ENCODE measurements around the gene PLEKHG4.

DNA sequence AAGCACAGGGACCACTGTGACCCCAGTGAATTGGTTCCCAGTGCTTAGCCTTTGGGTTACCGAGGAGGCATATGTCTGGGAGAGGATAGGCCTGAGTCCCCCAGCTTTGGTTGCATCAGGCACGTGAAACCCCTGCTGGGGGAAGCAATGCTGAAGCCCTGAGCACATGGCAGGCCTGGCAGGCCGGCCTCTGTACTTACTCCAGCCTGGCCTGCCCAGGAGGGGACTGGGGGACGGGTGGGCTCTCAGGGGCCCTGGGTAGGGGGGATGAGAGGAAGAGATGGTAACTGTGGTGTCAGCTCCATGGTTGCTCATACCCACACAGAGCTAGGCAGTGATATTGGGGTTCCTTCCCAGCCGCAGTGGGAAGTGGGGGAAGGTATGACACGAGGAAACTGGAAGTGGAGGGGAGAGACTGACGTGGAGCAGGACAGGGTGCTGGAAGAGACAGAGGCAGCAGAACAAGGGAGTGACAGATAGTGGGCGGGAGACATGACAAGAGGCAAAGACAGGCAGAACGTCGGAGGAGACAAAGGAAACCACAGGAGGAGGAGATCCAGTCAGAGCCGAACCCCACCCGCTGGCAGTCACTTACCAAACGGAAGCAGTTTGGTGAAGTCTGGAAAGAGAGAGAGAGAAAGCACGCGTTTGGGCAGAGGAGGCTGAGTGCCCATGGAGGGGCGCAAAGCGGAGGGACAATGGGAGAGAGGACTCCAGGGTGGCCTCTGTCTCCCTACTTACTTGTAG is 43.3 kb upstream of the PLEKHG4 start:
- no peak for TF ChIP-seq POLR2A (IDR thresholded peaks at IDR 0.05)
- TF ChIP-seq, protein P1, sequence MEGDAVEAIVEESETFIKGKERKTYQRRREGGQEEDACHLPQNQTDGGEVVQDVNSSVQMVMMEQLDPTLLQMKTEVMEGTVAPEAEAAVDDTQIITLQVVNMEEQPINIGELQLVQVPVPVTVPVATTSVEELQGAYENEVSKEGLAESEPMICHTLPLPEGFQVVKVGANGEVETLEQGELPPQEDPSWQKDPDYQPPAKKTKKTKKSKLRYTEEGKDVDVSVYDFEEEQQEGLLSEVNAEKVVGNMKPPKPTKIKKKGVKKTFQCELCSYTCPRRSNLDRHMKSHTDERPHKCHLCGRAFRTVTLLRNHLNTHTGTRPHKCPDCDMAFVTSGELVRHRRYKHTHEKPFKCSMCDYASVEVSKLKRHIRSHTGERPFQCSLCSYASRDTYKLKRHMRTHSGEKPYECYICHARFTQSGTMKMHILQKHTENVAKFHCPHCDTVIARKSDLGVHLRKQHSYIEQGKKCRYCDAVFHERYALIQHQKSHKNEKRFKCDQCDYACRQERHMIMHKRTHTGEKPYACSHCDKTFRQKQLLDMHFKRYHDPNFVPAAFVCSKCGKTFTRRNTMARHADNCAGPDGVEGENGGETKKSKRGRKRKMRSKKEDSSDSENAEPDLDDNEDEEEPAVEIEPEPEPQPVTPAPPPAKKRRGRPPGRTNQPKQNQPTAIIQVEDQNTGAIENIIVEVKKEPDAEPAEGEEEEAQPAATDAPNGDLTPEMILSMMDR (IDR thresholded peaks at IDR 0.05) = no peak
- TF ChIP-seq POLR2AphosphoS5 (IDR thresholded peaks at IDR 0.05) = no peak
- no peak for TF ChIP-seq EP300 (IDR thresholded peaks at IDR 0.05)

Measured in gastroesophageal sphincter (tissue), 3 donors.